Activated CD4-positive, alpha-beta T cell treated with anti-CD3 and anti-CD28 coated beads for 24 hours (primary cell): ENCODE results near the gene TRIM58.

Experiments used
- DNase-seq, 2 donors: peaks; one replicate each; pipeline ENCODE4 v3.0.0-alpha.2; 2020; ENCODE audit warnings: low read depth in 2 of 2

Gene TRIM58, protein sequence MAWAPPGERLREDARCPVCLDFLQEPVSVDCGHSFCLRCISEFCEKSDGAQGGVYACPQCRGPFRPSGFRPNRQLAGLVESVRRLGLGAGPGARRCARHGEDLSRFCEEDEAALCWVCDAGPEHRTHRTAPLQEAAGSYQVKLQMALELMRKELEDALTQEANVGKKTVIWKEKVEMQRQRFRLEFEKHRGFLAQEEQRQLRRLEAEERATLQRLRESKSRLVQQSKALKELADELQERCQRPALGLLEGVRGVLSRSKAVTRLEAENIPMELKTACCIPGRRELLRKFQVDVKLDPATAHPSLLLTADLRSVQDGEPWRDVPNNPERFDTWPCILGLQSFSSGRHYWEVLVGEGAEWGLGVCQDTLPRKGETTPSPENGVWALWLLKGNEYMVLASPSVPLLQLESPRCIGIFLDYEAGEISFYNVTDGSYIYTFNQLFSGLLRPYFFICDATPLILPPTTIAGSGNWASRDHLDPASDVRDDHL

DNA sequence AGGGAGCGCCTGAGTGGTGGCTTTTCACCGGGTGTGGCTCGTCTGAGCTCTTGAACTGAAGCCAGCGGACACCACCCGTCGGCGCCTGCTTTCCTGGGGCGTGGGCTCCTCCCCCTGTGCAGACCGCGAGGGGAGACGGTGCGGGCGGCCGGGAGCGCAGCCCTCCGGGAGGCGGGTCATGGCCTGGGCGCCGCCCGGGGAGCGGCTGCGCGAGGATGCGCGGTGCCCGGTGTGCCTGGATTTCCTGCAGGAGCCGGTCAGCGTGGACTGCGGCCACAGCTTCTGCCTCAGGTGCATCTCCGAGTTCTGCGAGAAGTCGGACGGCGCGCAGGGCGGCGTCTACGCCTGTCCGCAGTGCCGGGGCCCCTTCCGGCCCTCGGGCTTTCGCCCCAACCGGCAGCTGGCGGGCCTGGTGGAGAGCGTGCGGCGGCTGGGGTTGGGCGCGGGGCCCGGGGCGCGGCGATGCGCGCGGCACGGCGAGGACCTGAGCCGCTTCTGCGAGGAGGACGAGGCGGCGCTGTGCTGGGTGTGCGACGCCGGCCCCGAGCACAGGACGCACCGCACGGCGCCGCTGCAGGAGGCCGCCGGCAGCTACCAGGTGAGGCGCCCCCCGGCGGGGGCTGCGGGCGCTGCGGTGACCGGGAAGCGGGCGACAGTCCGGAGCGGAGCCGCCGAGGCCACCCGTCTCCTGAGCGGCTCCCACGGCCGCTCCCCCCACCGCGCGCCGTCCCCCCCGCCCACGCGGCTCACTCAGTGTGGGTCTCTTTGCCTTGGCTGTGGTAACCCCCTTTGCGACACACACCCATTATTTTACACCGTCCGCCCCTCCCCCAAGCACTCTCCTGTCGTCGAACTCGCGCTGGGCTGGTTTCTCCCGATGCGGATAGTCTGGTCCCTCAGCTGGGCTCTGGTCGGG, at the start of gene TRIM58:
Gene TRIM58 (plus strand): TSS at position 119 of the 916 bp plus-strand sequence. CDS start 60 bp downstream, at position 179.
- DNase-seq: peak; percentile 1 to 22

DNA sequence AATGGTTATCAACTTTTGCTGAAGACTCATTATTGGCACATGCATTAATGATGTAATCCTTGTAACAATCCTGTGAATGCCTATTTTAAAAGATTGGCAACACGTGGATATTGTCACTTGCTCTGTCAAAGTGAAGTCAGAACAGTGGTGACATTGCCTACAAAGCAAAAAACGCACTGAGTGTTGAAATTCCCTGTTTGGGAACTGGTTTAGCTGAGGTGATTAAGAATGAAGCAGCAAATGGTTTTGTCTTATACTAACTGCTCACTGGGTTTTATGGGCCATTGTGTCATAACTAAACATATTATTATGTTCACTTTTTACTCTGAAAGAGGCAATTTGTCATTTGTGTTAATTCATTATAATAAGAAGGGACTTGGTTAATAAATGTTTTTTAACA, 44.4 kb upstream of the TRIM58 start:
- no peak for DNase-seq

DNA sequence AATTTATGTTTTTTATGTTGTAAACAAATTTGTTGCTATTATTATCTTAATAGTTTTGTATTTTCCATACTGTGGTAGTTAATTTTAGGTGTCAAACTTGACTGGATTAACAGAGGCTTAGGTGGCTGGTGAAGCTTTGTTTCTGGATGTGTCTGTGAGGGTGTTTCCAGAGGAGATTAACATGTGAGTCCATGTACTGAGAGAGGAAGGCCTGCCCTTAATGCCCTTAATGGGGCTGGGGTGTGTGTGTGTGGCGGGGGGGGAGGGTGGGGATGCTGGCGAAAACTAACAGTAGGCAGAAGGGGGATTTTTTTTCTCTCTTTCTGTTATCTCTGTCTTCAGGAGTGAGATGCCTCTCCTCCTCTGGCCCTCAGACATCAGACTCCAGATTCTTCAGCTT, 34.9 kb upstream of the TRIM58 start:
- DNase-seq: no peak

DNA sequence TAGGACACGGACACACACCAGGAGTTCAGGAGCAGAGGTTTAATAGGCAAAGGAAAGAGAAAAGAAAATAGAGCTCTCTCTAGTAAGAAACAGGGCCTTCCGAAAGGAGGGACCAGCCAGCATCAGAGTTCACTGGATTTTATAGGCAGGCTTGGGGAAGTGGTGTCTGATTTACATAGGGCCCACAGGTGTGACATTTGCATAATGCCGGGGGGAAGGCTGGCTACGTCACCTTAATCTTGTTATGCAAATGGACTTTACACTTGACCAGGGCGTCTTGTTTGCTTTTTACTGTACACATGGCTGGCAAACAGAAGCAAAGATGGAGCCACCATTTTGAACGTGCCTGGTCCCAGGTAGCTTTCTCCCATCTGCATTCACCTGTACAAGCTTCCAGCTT, 33.0 kb upstream of the TRIM58 start, which contains the start of gene OR14A16:
Gene OR14A16 (minus strand): TSS at position 97 of the 400 bp plus-strand sequence. CDS start 8,390 bp downstream, outside the sequence.
- no peak for DNase-seq

DNA sequence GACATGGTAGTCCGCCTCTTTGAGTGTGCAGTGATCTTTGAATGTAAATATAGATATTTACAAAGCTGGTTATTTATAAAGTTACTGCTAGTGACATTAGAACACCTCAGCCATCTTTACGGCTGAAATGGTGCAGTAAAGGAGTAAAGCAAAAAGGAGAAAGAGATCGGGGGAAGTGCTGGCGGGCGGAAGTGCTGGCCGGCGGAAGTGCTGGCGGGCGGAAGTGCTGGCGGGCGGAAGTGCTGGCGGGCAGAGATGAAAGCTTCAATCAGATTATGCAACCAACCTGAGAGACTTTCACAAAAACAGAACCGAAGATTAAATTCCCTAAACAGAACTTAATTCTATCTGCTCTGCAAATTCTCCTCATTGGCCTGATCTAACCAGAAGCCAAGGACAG, 31.6 kb upstream of the TRIM58 start:
- DNase-seq: no peak

DNA sequence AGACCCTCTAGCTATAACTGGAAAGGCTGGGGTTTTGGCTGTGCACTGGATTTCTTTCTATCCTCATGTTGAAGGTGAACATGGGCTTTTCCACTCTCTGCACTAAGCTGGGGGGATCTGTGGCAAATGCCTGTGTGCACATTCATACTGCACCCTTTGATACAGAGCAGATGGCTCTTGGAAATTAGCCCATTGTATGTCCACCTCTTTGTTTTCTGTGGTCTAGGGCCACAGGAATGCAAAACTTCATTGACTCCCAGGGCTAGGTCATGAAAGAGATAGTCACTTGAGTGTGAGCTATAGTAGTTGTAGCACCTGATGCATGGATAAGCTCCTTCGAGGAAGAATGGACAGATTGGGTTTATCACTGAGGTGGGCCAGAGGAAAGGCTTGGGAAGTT, 27.3 kb upstream of the TRIM58 start:
- no peak for DNase-seq

DNA sequence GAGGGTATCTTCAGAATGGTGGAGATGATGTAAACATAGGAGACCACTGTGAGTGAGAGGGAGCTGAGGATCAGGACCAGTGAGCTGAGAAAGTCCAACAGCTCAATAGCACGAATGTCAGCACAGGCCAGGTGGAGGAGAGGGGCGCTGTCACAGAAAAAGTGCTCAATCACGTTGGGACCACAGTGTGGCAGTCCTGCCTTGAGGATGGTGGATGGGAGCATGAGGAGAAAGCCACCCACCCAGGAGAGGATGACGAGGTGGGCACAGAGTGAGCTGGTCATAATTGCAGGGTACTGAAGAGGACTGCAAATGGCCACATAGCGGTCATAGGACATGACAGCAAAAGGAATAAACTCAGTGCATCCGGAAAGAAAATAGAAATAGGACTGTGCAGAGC, 23.4 kb upstream of the TRIM58 start:
- no peak for DNase-seq

DNA sequence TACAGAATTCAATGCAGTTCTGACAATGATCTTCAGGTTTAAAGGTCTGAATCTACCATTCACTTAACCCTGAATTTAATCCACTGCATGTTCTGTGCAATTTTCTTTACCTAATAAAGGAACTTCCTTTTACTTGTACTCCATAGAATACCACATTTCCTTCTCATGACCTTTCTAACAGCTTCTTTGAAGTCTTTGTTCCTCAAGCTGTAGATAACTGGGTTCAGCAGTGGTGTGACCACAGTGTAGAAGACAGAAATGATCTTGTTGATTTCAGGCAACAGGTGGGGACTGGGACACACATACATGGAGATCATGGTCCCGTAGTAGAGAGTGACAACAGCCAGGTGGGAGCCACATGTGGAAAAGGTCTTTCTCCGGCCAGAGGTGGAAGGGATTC, 16.2 kb upstream of the TRIM58 start:
- no peak for DNase-seq

DNA sequence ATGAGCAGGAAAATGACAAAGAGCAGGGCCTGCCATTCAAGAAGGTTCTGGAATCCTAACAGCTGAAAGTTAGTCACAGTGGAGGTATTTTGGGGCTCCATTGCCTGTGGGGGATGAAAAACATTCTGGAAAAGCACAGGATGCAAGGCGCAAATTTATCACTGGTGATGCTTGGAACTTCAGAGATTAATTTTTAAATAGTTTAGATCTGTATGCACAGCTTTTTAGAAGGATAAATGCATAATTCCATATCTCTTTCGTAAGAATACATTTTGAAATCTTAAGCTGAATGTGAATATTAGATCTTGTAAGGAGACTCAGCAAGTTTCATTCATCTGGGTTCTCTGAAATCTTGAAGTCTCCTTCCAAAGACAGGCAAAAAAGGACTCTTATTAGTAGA, 15.2 kb upstream of the TRIM58 start, which contains the start of gene OR11L1:
Gene OR11L1 (minus strand): TSS at position 101 of the 400 bp plus-strand sequence. CDS start 0 bp downstream, at position 101.
- DNase-seq: no peak

DNA sequence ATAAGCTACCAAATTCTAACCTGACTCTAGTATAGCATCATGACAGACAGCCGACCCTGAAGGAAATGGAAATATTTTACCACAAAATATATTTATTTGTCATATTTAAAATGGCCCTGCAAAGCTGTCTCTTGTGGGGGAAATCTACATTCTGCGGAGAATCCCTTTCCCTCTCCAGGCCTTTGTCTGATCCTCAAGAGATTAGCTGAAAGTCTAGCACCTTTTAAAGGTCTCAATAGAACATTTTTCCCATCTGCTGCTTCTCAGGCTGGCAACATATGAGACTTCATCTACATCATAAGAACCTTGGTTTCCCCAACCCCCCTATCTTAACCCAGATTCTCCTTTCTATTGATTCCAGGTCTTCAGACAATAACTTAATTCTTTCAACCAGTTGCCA, 13.6 kb upstream of the TRIM58 start:
- DNase-seq: no peak

DNA sequence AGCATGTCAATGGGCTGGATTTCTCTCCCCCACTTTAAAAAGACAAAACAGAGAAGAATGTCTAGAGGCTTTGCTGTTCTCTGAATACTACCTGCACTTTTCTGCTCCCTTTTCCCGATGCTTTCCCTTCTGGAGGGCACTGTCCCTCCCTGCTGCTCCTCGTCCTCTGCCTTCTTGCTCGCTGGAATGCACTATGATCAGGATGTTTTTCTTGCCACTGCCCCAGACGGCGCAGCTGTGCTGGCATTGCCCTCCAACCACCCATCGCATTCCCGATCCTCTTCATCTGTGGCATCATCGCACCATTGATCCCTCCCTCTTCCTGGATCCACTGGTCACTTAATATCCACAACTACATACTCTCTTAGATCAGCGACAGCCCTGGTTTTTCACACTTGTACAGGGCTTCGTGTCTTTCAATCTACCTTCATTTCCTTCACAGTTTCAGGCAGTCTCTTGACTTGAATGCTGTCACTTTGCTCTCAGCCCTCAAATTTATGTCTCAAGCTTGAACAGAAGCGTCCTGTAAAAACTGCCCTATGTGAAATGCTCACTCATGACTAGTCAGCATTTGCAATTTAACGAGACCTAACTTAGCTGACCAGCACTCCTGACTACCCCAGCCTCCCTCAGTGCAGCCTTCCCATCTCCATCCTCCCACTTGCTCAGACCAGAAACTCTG, 11.8 kb upstream of the TRIM58 start:
- DNase-seq: no peak

DNA sequence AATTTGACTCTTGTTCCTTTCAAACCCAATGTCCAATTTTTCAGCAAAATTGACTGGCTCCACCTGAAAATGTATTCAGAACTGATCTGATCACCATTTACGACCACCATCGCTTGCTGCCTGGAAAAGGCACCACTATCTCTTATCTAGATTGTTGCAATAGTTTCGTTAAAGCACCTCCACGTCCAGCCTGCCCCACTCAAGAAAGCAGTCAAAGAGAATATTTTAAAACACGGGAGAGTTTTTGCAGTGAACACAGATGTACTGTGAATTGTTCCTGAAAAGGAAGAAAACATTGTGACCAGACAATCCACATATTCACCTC, 11.3 kb upstream of the TRIM58 start:
- DNase-seq: no peak

DNA sequence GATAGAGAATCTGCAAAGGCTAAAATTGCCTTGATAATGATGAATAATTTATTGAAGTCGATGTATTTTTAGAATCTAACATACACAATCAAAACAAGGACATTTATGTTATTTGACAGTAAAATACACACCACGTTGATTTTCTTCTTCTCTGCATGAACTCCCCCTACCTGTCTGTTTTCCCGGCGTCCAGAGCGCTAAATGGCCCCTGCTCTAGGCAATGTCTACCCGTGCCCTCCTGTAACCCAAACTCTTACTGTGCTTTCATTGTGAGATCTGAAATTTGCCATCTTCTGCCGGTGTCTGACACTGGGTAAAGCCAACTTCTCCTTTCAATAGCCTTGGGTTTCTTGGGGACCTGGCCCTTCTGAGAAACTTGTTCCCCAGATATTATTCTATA, 8.6 kb upstream of the TRIM58 start:
- DNase-seq: no peak

DNA sequence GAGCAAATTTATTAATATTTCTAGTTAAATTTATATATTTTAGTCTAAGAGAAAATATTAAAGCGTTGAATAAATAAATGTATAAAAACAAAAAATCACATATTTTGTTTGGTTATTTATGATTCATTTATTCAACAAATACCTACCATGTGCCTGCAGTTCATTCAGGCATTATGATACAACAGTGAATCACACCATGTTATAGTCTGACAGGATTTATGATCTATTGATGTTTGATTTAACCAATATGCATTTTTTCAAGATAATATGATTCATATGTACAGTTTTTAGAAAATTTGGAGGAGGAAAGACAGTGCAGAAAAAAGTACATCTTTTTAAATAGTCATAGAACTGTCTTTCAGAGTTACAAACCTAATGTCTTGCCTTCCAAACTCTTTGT, 7.4 kb upstream of the TRIM58 start:
- DNase-seq: no peak

DNA sequence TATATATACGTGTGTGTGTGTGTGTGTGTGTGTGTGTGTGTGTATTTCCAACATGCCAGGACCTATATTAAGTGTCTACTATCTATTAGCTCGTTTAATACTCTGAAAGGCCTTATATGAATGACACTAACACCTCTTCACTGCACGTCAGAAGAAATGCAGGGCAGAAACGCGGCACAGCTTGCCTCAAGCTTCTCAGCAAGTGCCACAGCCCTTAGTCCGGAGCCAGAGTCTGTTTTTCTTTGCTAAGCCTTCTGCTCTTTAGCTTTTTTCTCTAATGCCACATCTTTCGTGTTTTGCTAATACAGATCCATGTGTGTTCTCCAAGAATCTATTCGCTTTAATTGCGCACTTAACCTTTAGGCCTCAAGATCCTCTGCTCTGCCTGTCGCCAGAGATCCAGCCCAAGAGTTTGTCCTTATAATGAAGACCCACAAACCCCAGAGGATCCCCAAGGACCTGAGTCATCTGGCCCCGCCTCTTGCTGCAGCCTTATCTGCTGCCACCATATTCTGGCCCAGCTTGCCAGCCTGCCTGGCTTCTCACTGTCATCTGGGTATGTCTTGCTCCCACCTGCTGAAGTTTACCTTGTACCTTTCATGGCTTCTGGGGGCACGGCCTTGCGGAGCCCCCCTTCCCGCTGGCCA, 2.0 kb upstream of the TRIM58 start:
- no peak for DNase-seq

DNA sequence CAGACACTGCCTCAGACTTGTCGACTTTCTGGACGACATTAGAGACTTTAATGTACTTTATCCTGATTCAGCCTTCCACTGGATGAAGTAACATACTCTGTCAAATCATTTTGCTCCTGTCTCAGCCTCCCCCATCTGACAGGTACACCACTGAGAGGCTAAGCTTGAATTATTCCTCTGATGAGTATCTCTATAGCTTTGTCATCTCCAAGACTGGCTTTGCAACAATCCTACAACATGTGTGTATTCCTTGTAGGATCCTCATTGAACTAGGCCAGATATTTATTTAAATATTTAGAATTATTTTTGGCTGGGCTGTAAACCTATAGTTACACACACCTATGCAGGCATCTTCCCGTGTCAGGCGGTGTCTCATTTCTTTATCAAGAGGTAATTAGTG, 1.1 kb upstream of the TRIM58 start:
- DNase-seq: no peak

DNA sequence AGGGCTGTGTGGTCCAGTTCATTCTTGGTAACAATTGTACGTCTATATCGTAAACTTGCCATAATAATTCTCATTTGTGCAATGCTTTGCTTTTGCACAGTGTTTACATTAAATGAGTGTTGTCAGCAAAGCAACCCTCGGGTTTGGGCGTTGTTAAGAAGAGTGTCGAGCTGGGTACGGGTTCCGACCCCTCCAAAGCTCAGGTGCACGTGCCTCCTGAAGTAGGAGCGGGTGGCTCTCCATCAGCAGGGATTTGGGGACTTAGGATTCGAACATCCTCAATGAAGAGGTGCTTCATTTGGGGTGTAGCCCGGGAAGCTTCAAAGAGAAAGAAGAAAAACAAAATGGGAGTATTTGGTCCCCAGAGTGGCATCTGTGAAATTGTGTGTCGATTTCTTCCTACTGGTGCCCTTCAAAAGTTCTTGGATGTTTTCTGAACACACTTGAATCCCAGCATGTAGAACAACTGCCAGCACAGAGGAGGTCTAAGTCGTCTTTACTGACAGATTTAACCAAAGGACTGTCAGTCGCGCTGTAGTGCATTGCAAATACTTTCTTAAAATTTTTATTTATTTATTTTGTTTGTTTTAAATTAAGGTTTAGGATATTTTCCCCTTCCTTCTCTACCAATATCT, 1.1 kb downstream of the TRIM58 start:
- no peak for DNase-seq

DNA sequence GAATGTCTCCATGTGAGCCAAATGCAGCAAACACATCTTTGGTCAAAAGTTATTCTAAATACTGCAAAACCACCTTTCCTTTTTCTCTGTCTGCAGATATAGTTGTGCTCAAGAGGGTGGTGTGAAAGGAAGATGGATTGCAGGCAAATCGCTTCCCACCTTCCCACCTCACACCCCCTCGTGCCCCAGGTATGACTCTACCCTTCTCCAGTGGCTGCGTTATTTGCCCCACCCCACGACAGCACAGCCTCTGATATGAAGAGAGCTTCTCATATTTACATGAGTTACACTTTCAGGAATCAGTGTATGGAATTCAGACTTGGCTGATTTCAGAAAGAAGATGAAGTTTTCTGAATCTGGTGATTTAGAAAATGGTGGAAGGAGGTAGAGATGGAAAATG, 5.8 kb downstream of the TRIM58 start:
- DNase-seq: no peak

DNA sequence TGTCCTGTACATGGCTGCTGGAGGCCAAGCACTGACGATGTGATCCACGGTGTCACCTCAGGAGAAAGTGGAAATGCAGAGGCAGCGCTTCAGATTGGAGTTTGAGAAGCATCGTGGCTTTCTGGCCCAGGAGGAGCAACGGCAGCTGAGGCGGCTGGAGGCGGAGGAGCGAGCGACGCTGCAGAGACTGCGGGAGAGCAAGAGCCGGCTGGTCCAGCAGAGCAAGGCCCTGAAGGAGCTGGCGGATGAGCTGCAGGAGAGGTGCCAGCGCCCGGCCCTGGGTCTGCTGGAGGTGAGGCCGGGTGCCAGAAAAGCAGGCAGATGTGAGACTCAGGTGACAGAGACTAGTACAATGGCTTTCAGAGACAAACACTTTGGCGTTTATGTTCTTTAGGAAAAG, 7.7 kb downstream of the TRIM58 start:
- no peak for DNase-seq

DNA sequence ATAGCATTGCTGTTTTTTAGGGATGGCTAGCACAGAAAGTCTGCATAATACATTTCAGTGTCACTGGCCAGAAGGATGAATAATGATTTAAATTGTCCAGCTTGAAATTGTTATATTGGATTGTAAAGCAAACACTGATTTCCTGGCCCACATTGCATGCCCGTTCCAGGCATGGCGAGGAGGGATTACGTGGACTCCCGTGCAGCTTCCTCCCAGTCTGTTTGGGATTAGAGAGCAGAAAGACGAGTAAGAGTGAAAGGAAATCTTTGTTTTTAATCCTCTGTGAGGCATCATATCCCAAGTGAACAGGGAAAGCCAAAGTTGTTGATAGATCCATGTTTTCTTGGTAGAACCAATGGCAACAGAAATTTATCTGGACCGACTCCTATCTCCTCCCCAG, 8.4 kb downstream of the TRIM58 start:
- no peak for DNase-seq

DNA sequence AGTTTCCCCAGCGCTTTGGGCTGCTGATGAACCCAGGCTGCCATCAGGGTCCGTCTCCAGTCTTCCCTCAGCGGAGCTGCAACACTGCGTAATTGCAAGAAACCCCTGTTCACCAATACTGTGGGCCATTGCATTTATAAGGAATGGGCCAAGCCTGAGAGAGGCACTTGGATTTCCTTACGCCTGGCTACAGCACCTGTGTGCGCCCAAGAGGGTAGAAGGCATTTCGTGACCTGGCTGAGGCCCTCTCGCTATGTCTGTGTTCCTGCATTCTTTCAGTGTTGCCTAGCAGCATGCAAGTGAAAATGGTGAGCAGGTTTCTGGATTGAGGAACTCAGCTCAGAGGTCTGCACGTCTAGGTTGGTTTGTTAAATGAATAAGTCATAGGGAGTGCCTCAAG, 26.4 kb downstream of the TRIM58 start:
- no peak for DNase-seq
